GM18517 (cell line): ENCODE data around the gene TTC24.

Source experiments
- ATAC-seq: cut with Tn5 transposase; IDR thresholded peaks from one replicate; pipeline ENCODE4 v1.9.1; 2021; ENCODE audit warnings: mild to moderate bottlenecking, moderate library complexity; ENCODE audit not compliant: unreplicated experiment

Gene TTC24

GRCh38 chr1:156553860-156554485, 25.6 kb upstream of the TTC24 start:
- no peak for ATAC-seq

GRCh38 chr1:156554971-156555370, 24.6 kb upstream of the TTC24 start:
- ATAC-seq = no peak

- no peak for ATAC-seq
Observed at GRCh38 chr1:156555715-156556114, 23.8 kb upstream of the TTC24 start.

GRCh38 chr1:156556354-156556753, 23.2 kb upstream of the TTC24 start:
- no peak for ATAC-seq

GRCh38 chr1:156559086-156559796, 20.3 kb upstream of the TTC24 start:
- ATAC-seq = no peak

GRCh38 chr1:156559797-156560385, 19.6 kb upstream of the TTC24 start:
- ATAC-seq = no peak

- no peak for ATAC-seq
Observed at GRCh38 chr1:156560585-156561163, 18.8 kb upstream of the TTC24 start.

- no peak for ATAC-seq
Observed at GRCh38 chr1:156565519-156565918, 14.0 kb upstream of the TTC24 start.

- no peak for ATAC-seq
Observed at GRCh38 chr1:156566436-156566835, 13.1 kb upstream of the TTC24 start.

GRCh38 chr1:156571261-156571852, 8.2 kb upstream of the TTC24 start:
- ATAC-seq = no peak

GRCh38 chr1:156571919-156572662, 7.4 kb upstream of the TTC24 start, which contains the start of gene IQGAP3:
Gene IQGAP3 (minus strand): TSS chr1:156572565. CDS start chr1:156572529, 36 bp downstream.
- ATAC-seq = no peak

- ATAC-seq = no peak
Observed at GRCh38 chr1:156572663-156573018, 6.9 kb upstream of the TTC24 start.

- ATAC-seq = no peak
Observed at GRCh38 chr1:156574039-156574633, 5.4 kb upstream of the TTC24 start.

- ATAC-seq = no peak
Observed at GRCh38 chr1:156577550-156577949, 2.0 kb upstream of the TTC24 start.

- ATAC-seq = no peak
Observed at GRCh38 chr1:156578055-156578454, 1.5 kb upstream of the TTC24 start.

GRCh38 chr1:156581661-156582387, 2.3 kb downstream of the TTC24 start:
- no peak for ATAC-seq

- no peak for ATAC-seq
Observed at GRCh38 chr1:156582388-156583017, 3.0 kb downstream of the TTC24 start.

GRCh38 chr1:156583821-156584622, 4.5 kb downstream of the TTC24 start:
- no peak for ATAC-seq
